ENCODE results near the gene ISOC1. TPM values are rescaled to one million over a fixed set of nuclear protein-coding genes. Genes with fewer than 3 reads are reported as not detected.

ISOC1 gene
- polyA plus RNA-seq (16.4 to 26.4 TPM (median 16.8 TPM) in 3 replicates), polyA minus RNA-seq (2.7 to 18.3 TPM (median 10.0 TPM) in 3 replicates)
- polyA plus RNA-seq (2011; ENCODE audit: low read depth): 11.2 TPM
- 16.5 and 21.6 TPM in 2 replicates for polyA plus RNA-seq (2011; cell fraction: cytosol; rRNA removed)
- polyA plus RNA-seq (2011; cell fraction: nucleus; rRNA removed): 11.5 and 12.2 TPM in 2 replicates
- 13.7 and 16.6 TPM in 2 replicates for polyA plus RNA-seq (2012; ENCODE audit: low replicate concordance)
- 19.2 TPM for polyA minus RNA-seq (2011; cell fraction: cytosol; rRNA and poly(A)+ RNA removed)
- polyA minus RNA-seq (2011; cell fraction: nucleus; rRNA and poly(A)+ RNA removed): 4.4 and 7.9 TPM in 2 replicates

DNA sequence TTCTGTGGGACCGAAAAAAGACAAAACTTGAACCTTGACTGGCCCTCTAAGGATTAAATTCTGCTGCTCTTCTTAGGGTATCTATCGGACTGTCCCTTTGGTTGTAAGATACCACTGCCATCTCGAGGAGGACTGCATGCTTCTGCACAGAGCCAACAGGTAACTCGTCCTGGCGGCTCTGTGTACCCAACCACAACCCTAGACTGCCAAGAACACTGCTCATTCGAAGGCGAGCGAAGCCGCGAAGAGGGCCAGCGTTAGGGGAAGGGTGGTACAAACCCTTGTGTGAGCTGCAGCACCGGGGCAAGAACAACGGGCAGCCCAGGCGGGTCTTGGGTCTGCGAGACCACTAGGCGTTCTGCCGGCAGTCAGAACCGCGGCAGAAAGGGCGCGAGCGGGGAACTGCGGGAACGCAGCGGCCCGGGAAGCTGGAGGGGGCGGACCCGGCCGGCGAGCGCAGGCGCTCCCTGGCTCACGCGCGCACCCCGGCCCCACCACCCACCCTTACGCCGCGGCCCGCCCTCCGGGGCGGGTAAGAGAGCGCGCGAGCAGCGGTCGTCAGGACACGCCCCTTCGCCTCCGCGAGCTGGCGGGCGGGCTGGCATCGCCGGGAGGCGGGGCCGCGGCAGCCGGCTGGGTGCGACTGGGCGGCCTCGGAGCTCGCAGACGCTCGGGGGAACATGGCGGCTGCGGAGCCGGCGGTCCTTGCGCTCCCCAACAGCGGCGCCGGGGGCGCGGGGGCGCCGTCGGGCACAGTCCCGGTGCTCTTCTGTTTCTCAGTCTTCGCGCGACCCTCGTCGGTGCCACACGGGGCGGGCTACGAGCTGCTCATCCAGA, at the start of gene ISOC1:
Gene ISOC1 (plus strand): TSS at position 663 of the 837 bp plus-strand sequence. CDS start 18 bp downstream, at position 681.
- Histone ChIP-seq H4K20me1 (ENCODE audit: control insufficient read depth, extremely low read depth, insufficient read depth, low read length) (no peaks in the 10 kb centered on the region), H3K4me1 (ENCODE audit: control insufficient read depth, extremely low read depth, insufficient read depth, low read length) (peaks cover 31% of the 10 kb centered on the region), H3K9ac (ENCODE audit: control insufficient read depth, extremely low read depth, insufficient read depth, low read length) (peak within 1 kb of the TSS; percentile 81), H3K4me2 (ENCODE audit: control insufficient read depth, extremely low read depth, insufficient read depth, low read depth, low read length) (peak within 1 kb of the TSS; percentile 98), H3K4me3 (ENCODE audit: control insufficient read depth in 2 of 3, extremely low read depth in 1 of 3, insufficient read depth in 2 of 3, low read depth in 1 of 3, low read length in 3 of 3) (peak within 1 kb of the TSS; percentile 70 to 83 (median 83)), H3K36me3 (ENCODE audit: control insufficient read depth in 2 of 2, extremely low read depth in 1 of 2, insufficient read depth in 2 of 2, low read length in 2 of 2) (no peaks in the 10 kb centered on the region), H3K9me1 (ENCODE audit: control insufficient read depth, extremely low read depth, insufficient read depth, low read length) (no peaks in the 10 kb centered on the region), H2AFZ (ENCODE audit: control insufficient read depth, low read length) (peak within 1 kb of the TSS; percentile 99), H3K9me3 (ENCODE audit: control insufficient read depth, low read depth, low read length) (no peaks in the 10 kb centered on the region), H3K27ac (ENCODE audit: control insufficient read depth, insufficient read depth, low read length) (peak within 1 kb of the TSS; percentile 62), H3K79me2 (ENCODE audit: control insufficient read depth, insufficient read depth, low read length) (peaks cover 12% of the 10 kb centered on the region), H3K27me3 (ENCODE audit: control insufficient read depth, extremely low read depth, insufficient read depth, low read length) (no peaks in the 10 kb centered on the region)
- TF ChIP-seq EZH2 (IDR thresholded peaks at IDR 0.05; ENCODE audit: low read length): no peak
- TF ChIP-seq, protein P1, sequence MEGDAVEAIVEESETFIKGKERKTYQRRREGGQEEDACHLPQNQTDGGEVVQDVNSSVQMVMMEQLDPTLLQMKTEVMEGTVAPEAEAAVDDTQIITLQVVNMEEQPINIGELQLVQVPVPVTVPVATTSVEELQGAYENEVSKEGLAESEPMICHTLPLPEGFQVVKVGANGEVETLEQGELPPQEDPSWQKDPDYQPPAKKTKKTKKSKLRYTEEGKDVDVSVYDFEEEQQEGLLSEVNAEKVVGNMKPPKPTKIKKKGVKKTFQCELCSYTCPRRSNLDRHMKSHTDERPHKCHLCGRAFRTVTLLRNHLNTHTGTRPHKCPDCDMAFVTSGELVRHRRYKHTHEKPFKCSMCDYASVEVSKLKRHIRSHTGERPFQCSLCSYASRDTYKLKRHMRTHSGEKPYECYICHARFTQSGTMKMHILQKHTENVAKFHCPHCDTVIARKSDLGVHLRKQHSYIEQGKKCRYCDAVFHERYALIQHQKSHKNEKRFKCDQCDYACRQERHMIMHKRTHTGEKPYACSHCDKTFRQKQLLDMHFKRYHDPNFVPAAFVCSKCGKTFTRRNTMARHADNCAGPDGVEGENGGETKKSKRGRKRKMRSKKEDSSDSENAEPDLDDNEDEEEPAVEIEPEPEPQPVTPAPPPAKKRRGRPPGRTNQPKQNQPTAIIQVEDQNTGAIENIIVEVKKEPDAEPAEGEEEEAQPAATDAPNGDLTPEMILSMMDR (optimal IDR thresholded peaks at IDR 0.05 in 1 of 3, IDR thresholded peaks at IDR 0.05 in 1 of 3, conservative IDR thresholded peaks at IDR 0.05 in 1 of 3; ENCODE audit: extremely low read depth in 1 of 3, insufficient read depth in 2 of 3, low read length in 3 of 3): peak in 2 of 3 experiments; percentile 11 to 55
- DNase-seq (ENCODE audit: low read depth, low spot score) (no peak), FAIRE-seq (no peak)
- dilution Hi-C loops (cut with MboI; ENCODE audit: extremely low pct_ligation_motif_present, low sequenced_read_pairs): no loop called here

DNA sequence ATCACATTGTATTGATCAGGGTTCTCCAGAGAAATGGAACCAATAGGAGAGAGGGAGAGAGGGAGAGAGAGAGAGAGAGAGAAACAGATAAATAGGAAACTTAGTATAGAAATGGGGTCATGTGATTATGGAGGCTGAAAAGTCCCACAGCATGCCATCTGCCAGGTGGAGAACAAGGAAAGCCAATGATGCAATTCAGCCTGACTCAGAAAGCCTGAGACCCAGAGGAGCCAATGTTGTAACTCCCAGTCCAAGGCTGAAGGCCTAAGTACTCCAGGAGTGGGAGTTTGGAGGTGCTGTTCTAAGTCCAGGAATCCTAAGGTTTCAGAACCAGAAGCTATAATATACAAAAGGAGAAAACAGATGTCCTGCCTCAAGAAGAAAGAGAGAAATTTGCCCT, 48.4 kb upstream of the ISOC1 start:
- no peaks in the 10 kb centered on the region for H3K36me3 ChIP-seq (ENCODE audit: control insufficient read depth in 2 of 2, extremely low read depth in 1 of 2, insufficient read depth in 2 of 2, low read length in 2 of 2)
- no peak overlapping the region for H3K9ac ChIP-seq (ENCODE audit: control insufficient read depth, extremely low read depth, insufficient read depth, low read length)
- DNase-seq (ENCODE audit: low read depth, low spot score): no peak
- dilution Hi-C loops (cut with MboI; ENCODE audit: extremely low pct_ligation_motif_present, low sequenced_read_pairs): no loop called here
- no peaks in the 10 kb centered on the region for H3K4me1 ChIP-seq (ENCODE audit: control insufficient read depth, extremely low read depth, insufficient read depth, low read length)
- no peak overlapping the region for H3K4me2 ChIP-seq (ENCODE audit: control insufficient read depth, extremely low read depth, insufficient read depth, low read depth, low read length)
- no peaks in the 10 kb centered on the region for H3K27me3 ChIP-seq (ENCODE audit: control insufficient read depth, extremely low read depth, insufficient read depth, low read length)
- no peak overlapping the region for H3K4me3 ChIP-seq (ENCODE audit: control insufficient read depth in 2 of 3, extremely low read depth in 1 of 3, insufficient read depth in 2 of 3, low read depth in 1 of 3, low read length in 3 of 3)
- H3K9me3 ChIP-seq (ENCODE audit: control insufficient read depth, low read depth, low read length): no peaks in the 10 kb centered on the region
- H3K27ac ChIP-seq (ENCODE audit: control insufficient read depth, insufficient read depth, low read length): no peak overlapping the region
- H3K9me1 ChIP-seq (ENCODE audit: control insufficient read depth, extremely low read depth, insufficient read depth, low read length): no peaks in the 10 kb centered on the region
- TF ChIP-seq, protein P1 (optimal IDR thresholded peaks at IDR 0.05 in 1 of 3, IDR thresholded peaks at IDR 0.05 in 1 of 3, conservative IDR thresholded peaks at IDR 0.05 in 1 of 3; ENCODE audit: extremely low read depth in 1 of 3, insufficient read depth in 2 of 3, low read length in 3 of 3): no peak
- TF ChIP-seq EZH2 (IDR thresholded peaks at IDR 0.05; ENCODE audit: low read length): no peak
- H3K79me2 ChIP-seq (ENCODE audit: control insufficient read depth, insufficient read depth, low read length): no peaks in the 10 kb centered on the region
- FAIRE-seq: no peak
- no peaks in the 10 kb centered on the region for H4K20me1 ChIP-seq (ENCODE audit: control insufficient read depth, extremely low read depth, insufficient read depth, low read length)
- H2AFZ ChIP-seq (ENCODE audit: control insufficient read depth, low read length): no peak overlapping the region
